Measurements from ENCODE around the gene GSN. TPM values are rescaled to one million over a fixed set of nuclear protein-coding genes. Genes with fewer than 3 reads are reported as not detected.

The GSN gene
- total and polyA plus RNA-seq, 2 donors (not counting 1 experiment from before 2014, with no cell fraction given), result 38.4 to 45.4 TPM

GRCh38 chr9:121292051-121292450, 24.1 kb downstream of the GSN start:
- no CpG with 5 or more reads among the region's 1 CpG for WGBS (ENCODE audit: insufficient coverage)
- ChIA-PET POLR2A (no interaction called here), CTCF (interaction anchor here (1.3 kb wide), 1 partner anchor 90 kb away, joined by 3 read pairs; the partner anchor contains the start of gene RAB14)

GRCh38 chr9:121292801-121293241, 24.9 kb downstream of the GSN start:
- Histone ChIP-seq H3K36me3 (replicated peaks in 1 of 2; ENCODE audit: control extremely low read depth in 1 of 2, control insufficient read depth in 1 of 2, extremely low read depth in 1 of 2, insufficient read depth in 2 of 2, low read length in 1 of 2) (peaks cover 0 to 12% of the 10 kb centered on the region in 2 experiments), H3K4me1 (ENCODE audit: control insufficient read depth in 2 of 2, insufficient read depth in 2 of 2, low read length in 2 of 2) (peaks cover 0 to 23% of the 10 kb centered on the region in 2 donors), H2AFZ (ENCODE audit: insufficient read depth, low read depth, low read length, poor library complexity, severe bottlenecking) (no peak overlapping the region), H4K20me1 (ENCODE audit: control insufficient read depth, insufficient read depth, low read length, poor library complexity, severe bottlenecking) (no peaks in the 10 kb centered on the region), H3K4me3 (ENCODE audit: control extremely low read depth in 1 of 5, extremely low read depth in 1 of 5, insufficient read depth in 1 of 5, low read depth in 2 of 5, low read length in 4 of 5) (no peak overlapping the region), H3K9me3 (ENCODE audit: control extremely low read depth in 1 of 3, control insufficient read depth in 2 of 3, insufficient read depth in 1 of 3, low read length in 2 of 3) (peaks cover 0 to 2% (median 0%) of the 10 kb centered on the region in 3 donors), H3K27ac (ENCODE audit: low read length in 2 of 2) (no peak overlapping the region), H3K4me2 (replicated peaks; ENCODE audit: low read depth, low read length, poor library complexity, severe bottlenecking) (no peak overlapping the region), H3K9ac (ENCODE audit: low read length) (no peak overlapping the region), H3K27me3 (replicated peaks in 1 of 4; ENCODE audit: control extremely low read depth in 1 of 4, control insufficient read depth in 3 of 4, insufficient read depth in 4 of 4, low read length in 3 of 4) (no peaks in the 10 kb centered on the region), H3K79me2 (ENCODE audit: control insufficient read depth, insufficient read depth, low read length) (no peaks in the 10 kb centered on the region)
- Mint-ChIP-seq H3K27me3 (no peaks in the 10 kb centered on the region), H3K4me1 (peaks cover 16% of the 10 kb centered on the region), H3K9me3 (ENCODE audit: insufficient read depth) (no peaks in the 10 kb centered on the region), H3K4me3 (no peak overlapping the region), H3K27ac (no peak overlapping the region)
- TF ChIP-seq EZH2 (IDR thresholded peaks at IDR 0.05; ENCODE audit: borderline replicate concordance, insufficient read depth, low read depth, low read length, poor library complexity, severe bottlenecking) (no peak), CTCF (IDR thresholded peaks at IDR 0.05) (no peak)
- DNase-seq (no peak), ATAC-seq (ENCODE audit: low read depth) (no peak)
- POLR2A ChIA-PET, result no interaction called here
- intact Hi-C loops (cut with micrococcal nuclease), result no loop called here
- CTCF ChIA-PET, result interaction anchor here (1.0 kb wide), 1 partner anchor 14 kb away, joined by 4 read pairs; no protein-coding TSS in a partner anchor
- WGBS (ENCODE audit: insufficient coverage), result 100% methylated on average over 5 of the region's 6 CpGs

More at GRCh38 chr9:121292051-121292450, 24.1 kb downstream of the GSN start:
- H3K9me3 ChIP-seq (ENCODE audit: control extremely low read depth in 1 of 3, control insufficient read depth in 2 of 3, insufficient read depth in 1 of 3, low read length in 2 of 3), result peaks cover 0 to 3% (median 0%) of the 10 kb centered on the region in 3 donors
- TF ChIP-seq CTCF (IDR thresholded peaks at IDR 0.05), result no peak
- no peak for TF ChIP-seq EZH2 (IDR thresholded peaks at IDR 0.05; ENCODE audit: borderline replicate concordance, insufficient read depth, low read depth, low read length, poor library complexity, severe bottlenecking)
- no peak overlapping the region for H3K9ac ChIP-seq (ENCODE audit: low read length)
- H3K27ac Mint-ChIP-seq, result no peak overlapping the region
- intact Hi-C loops (cut with micrococcal nuclease), result no loop called here
- H3K4me2 ChIP-seq (replicated peaks; ENCODE audit: low read depth, low read length, poor library complexity, severe bottlenecking), result no peak overlapping the region
- H3K27me3 ChIP-seq (replicated peaks in 1 of 4; ENCODE audit: control extremely low read depth in 1 of 4, control insufficient read depth in 3 of 4, insufficient read depth in 4 of 4, low read length in 3 of 4), result no peaks in the 10 kb centered on the region
- peaks cover 0 to 22% of the 10 kb centered on the region in 2 donors for H3K4me1 ChIP-seq (ENCODE audit: control insufficient read depth in 2 of 2, insufficient read depth in 2 of 2, low read length in 2 of 2)
- no peaks in the 10 kb centered on the region for H3K9me3 Mint-ChIP-seq (ENCODE audit: insufficient read depth)
- no peaks in the 10 kb centered on the region for H4K20me1 ChIP-seq (ENCODE audit: control insufficient read depth, insufficient read depth, low read length, poor library complexity, severe bottlenecking)
- no peak overlapping the region for H2AFZ ChIP-seq (ENCODE audit: insufficient read depth, low read depth, low read length, poor library complexity, severe bottlenecking)
- ATAC-seq (ENCODE audit: low read depth) (no peak), DNase-seq (no peak)
- H3K27ac ChIP-seq (ENCODE audit: low read length in 2 of 2), result no peak overlapping the region
- no peak overlapping the region for H3K4me3 Mint-ChIP-seq
- peaks cover 0 to 12% of the 10 kb centered on the region in 2 experiments for H3K36me3 ChIP-seq (replicated peaks in 1 of 2; ENCODE audit: control extremely low read depth in 1 of 2, control insufficient read depth in 1 of 2, extremely low read depth in 1 of 2, insufficient read depth in 2 of 2, low read length in 1 of 2)
- no peaks in the 10 kb centered on the region for H3K79me2 ChIP-seq (ENCODE audit: control insufficient read depth, insufficient read depth, low read length)
- H3K4me1 Mint-ChIP-seq, result peaks cover 16% of the 10 kb centered on the region
- no peaks in the 10 kb centered on the region for H3K27me3 Mint-ChIP-seq
- no peak overlapping the region for H3K4me3 ChIP-seq (ENCODE audit: control extremely low read depth in 1 of 5, extremely low read depth in 1 of 5, insufficient read depth in 1 of 5, low read depth in 2 of 5, low read length in 4 of 5)
